ENCODE data around the gene CCDC178.

Gene CCDC178

DNA sequence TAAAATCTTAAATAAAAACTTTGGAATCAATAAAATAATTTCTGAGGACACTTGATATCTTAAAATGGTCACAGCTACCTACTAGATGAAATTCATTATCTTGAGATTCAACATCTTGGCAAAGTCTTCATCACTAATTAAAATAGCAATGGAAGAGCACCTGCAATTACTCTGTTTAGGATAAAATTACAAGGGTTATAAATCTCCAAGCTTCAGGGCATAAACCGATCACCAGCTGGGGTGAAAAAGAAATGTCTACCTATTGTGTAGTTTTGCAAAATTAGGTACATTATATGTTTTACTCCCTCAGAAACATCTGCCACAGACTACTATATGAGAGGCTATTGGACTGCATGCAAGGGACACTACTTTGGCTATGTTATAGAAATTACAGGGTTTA is 327.1 kb downstream of the CCDC178 start:
- no peak for DNase-seq

DNA sequence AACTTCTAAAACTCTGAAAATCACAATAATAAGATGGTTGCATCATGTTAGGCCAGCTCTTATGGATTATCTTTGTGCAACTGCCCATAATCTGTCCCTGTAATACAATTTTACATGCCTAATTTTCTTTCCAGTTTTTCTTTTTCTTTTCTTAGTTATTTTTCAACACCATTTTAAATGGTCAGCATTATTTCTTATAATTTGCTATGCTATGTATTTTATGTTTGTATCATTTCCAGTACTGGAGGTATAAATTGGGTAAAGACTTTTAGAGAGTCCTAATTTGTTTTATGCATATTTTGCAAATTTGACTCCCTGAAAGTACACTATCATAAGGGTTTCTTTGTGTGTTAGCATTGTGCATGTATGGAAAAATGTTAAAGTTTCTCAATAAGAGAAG is 333.0 kb downstream of the CCDC178 start:
- no peak for DNase-seq

DNA sequence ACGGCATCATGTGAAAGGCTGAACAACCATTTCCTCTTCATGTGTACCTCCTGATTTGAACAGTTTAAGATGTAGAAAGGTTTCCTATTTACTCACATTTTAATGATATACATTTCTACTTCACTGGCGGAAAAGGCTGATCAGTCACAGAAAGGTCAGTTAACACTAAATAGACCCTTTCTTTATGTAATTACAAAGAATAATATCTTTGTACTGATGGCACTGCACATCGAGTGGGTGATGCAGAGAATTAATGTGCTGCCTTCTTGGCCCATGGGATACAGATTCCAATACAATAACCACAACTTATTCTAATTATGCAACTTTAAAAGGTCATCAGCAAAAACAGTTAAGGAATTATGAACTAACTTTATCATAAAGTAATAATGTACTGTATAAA is 339.2 kb downstream of the CCDC178 start:
- no peak for DNase-seq

DNA sequence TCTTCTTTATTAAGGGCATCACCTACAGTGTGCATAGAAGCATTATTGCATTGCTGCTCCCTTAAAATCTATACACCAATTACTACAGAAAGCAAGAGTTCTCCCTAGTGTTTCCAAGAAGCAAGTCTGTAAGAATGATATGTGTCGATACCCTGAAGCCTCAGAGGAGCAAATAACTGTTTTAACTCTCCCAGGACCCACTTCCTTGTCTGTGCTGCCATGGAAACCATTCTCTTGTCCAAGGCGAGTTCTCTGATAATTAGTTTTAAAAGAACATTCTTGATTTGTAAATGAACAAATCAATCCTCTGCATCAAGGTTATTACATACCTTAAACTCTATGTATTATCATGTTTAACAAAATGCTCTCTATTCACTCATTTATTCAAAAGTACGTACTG is 340.9 kb downstream of the CCDC178 start:
- DNase-seq = no peak

DNA sequence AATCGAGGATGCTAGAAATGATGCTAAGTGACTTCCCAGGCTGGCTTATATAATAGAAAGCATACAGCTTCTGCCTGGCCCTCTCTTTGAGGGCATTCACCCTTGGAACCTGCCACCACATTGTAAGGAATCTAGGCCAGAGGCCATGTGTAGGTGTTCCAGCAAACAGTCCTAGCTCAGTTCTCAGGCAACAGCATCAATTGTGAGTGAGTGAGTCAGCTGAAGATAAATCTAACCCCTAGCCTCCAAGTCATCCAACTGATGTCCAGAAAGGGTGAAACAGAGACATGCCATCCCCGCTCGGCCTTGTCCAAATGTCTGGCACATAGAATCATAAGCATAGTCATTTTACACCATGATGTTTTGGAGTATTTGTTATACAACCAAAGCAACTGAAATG is 343.4 kb downstream of the CCDC178 start:
- DNase-seq = no peak

DNA sequence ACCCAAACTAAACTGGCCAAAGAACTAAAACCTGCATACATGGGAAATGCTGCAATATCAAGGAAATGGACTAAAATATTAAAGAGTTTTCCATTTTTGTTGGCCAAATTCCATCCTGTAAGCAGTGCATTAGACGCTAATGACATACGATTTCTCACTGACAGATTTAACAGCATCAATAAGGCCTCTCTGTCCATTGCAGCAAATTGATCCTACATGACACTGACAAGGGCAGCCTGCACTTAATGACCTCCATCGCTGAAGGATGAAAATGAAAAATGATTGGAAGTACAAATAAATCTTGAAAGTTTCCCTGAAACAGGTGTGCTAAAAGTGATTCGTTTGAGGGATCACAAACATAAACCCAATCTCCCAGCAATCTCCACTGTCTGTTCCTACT is 350.1 kb downstream of the CCDC178 start:
- DNase-seq = no peak

DNA sequence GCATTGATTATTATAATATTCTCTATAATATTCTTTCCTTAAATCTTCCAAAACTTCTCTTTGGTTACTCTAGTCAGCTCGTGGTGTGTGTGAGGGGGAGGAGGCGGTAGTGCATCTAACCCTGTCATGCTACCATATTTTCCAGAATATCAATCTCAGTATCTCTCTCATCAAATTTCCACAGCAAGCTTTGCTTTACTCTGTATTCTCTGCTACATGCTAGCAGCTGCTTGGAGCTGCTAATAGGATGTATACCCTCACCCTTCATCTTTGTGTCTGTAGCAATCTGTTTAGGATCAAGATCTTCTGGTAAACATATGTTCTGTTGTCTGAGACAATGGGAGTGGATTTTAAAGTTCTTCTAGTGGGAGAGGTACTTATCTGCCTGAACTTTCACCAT is 363.9 kb downstream of the CCDC178 start:
- DNase-seq = no peak

DNA sequence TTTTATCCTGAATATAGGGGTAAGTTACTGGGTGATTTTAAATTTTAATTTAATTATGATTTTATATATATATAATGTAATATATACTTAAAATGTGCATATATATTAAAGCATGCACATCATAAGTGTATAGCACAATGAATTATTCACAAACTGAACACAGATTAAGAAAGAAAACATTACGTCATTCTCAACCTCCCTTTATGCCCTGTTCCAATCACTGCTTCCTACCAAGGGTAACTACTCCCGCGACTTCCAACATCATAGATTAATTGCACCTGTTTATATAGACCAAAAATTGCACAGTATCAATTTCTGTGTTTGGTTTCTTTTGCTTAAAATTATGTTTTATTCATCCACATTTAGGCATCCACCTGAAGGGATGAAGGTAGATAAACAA is 366.4 kb downstream of the CCDC178 start:
- DNase-seq = no peak

DNA sequence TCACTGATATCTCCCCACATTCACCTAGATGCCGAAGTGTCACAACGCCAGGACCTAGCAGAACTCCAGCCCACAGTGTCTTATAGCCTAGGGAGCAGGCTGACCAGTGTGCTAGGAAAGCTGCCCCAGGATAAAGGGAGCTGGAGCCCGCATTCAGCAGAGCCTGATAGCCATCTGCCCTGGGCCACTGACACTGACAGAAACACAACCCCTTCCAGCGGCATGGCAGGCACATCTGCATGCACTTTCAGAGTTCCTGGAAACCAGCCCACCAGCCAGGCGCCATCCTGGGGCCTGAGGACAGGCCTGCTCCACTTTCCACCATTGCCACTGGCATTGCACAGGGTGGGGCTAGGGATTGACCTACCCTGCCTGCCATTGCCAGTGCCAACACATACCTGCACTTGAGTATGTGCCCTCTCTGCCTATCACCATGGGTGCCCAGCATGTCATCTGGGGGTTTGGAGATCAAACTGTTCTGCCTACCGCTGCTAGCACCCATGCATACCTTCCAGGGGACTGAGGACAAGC is 377.6 kb downstream of the CCDC178 start:
- no peak for DNase-seq

DNA sequence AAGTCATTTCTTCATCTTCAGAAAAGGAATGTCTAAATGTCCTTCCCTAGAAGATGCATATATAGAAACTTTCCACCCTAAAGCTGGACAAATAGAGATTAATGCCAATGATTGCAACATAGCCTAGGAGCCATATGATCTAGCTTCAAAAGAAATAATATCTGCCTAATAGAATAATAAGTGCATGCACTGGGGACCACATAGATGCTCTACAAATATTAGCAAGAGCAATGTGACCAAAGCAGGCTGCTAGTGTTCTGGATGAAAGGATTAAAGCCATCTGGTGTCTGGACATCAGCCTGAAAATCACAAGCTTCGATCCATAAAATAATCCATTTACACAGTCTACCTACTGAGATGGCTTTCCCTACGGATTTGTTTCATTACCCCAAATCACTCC is 387.6 kb downstream of the CCDC178 start:
- no peak for DNase-seq

DNA sequence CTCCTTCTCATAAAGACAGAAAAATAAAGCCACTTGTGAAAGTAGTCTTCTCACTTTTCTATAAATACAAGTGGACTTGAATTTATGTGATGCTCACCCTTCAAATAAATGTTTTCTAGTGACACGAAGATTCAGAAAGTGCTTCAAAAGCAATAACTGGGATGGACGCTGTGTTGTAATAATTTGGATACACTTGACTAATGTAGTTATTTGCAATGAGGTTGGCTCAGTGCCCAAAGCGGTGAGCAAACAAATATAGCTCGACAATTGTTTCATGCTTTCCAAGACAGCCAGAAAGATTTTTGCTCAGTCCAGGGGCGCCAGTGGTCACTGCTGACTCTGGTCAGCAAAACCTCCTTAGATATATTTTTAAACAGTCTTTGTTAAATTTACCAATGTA is 389.1 kb downstream of the CCDC178 start:
- DNase-seq = no peak

DNA sequence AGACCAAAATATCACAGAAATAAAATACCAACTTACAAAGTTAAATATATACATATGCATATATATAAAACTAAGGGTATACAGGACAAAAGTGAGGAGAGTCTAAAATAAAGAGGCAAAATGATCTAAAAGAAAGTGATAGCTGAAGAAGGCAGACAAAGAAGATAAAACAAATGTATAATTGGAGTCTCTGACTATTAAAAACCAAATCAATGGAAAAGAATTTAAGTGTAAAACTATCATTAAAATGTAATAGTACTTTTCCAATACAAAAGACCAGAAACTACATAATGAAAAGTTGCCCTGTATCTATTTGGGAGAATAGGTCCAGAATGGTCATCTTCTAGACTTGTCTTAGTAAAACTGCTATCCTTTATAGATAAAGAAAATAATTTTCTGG is 400.3 kb downstream of the CCDC178 start:
- no peak for DNase-seq

DNA sequence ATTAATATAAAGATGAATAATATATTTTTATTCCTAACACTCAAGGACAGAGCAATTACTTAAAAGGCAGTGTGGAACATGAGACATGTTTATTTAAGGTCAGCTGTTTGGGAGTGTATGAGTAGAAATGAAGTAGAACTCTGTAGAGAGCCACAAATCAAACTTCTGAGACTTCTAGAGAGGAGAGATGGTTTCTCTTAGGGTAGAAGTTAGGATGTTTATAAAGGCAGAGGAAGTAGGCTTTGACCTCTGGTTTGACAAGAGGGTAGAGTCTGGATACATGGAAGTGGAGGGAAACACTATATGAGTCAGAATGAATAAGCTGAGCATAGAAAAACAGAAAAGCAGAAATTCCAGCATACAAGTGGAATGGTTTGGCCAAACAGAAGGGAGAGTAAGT is 405.6 kb downstream of the CCDC178 start:
- DNase-seq = no peak

DNA sequence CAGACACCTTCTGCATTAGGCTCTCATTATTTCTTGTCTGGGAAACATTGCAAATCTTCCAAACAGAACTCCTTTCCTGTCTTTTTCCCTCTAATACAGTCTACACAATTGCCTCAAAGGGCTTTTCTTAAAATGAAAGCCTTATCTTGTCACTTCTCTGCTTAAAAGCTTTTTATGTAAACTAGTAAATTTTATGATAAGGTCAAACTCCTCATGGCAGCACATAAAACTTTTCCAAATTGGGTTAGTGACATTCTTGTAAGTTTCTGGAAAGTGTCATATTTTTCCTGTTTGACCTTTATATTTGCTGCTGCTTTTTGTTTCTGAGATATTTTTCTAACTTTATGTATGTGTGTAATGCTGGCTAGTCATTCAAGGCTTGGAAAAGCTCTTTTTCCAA is 406.3 kb downstream of the CCDC178 start:
- no peak for DNase-seq

DNA sequence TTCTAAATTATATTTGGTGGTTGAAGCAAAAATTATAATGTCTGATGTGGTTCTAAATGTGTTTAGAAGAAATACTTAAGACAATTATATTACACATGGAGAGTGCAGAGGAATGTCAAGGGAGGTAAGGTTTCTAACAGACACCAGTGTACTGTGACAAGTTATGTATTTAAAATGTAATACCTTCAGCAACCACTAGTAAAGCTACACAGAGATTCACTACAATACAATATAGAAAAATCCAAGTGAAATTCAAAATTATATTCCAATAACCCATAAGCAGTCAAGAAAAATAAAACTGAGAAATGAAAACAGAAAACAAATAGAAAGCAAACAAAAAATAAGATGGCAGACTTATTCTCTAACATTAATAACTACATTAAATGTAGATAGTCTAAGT is 418.2 kb downstream of the CCDC178 start:
- no peak for DNase-seq

DNA sequence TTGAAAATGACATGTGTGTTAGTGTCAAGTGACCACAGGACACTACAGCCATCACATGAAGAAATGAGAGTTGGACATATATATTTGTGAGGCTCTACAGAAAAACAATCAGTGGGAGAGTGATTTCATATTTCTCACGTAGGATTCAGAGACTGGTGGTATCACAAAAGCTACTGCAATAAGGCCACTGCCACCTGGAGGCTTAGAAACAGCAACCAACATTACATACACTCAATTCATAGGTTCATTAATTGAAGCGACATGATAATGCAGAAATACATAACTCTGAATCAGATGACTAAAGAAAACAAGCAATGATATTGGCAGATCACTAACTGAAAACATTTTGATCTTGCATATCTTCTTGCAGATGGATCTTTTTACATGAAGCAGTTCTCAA is 419.6 kb downstream of the CCDC178 start:
- no peak for DNase-seq

DNA sequence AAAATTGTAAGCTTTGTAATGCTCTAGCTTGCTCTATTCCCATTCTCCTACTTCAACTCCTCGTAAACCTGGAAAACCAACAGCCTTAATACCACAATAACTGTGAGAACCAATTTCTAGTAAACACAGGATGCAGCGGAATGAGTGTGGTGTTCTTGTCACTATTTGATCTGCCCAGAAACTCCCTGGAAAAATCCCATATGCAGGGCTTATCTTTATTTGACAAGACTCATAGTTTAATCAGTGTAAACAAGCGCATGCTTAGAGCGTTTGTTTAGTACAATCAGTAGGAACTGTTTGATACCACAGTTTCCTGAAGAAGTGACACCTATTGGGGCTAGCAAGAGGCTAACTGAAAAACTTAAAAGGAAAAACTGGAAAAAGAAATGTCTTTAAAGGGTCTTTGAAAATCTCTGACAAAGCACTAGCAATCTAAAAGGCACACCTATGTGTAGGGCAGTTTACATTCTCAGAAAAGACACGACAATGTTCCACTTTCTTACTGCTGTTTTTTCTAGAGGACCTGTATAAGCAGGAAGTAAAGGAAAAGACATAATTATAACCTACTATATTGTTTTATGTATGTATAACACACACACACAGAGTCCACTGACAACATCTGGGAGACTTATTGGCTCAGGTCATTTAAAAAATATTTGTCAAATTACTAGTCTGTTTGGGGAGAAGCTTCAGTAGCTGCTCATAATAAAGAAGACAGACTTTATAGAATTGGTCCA is 426.3 kb downstream of the CCDC178 start:
- no peak for DNase-seq

DNA sequence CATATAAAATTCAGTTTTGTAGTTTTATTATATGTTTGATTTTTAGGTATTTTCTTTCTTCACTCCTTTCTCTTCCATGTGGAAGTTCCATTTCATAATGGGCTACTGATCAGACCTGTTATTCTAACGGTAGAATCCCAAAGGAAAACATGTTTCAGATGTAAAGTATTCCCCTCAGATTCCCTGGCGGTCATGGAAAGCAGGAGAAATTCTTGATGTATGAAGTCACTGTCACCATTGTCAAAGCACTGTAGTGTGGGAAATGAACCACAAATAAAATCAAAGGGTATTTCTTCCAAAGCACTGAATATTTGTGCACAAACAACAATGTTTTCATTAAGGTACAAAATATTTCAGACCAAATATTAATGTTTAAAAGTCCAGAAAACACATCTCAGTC is 430.4 kb downstream of the CCDC178 start:
- no peak for DNase-seq

DNA sequence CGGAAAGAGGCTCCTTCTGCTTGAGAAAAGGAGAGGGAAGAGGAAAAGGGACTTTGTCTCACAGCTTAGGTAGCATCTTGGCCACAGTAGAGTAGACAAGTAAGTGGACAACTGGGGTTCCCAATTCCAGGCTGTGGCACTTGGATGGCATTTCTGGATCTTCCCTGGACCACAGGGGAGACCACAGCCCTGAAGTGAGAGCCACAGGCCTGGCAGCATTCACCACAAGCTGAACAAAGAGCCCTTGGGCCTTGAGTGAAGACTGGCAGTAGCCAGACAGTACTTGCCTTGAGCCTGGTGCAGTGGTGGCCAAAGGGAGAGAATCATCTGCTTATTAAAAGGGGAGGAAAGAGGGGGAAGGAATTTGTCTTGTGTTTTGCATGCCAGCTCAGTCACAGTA is 441.6 kb downstream of the CCDC178 start:
- DNase-seq = no peak

DNA sequence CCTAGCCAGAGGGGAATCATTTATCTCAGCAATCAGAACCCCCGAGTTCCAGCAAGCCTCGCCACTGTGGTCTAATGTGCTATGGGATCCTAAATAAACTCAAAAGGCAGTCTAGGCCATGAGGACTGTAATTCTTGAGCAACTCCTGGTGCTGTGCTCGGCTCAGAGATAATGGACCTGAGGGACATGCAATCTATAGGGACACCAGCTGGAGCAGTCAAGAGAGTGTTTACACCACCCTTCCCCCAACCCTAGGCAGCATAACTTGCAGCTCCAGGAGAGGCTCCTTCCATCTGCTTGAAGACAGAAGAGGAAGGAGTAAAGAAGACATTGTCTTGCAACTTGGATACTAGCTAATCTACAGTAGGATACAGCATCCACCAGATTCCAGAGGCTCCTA is 442.2 kb downstream of the CCDC178 start:
- DNase-seq = no peak

DNA sequence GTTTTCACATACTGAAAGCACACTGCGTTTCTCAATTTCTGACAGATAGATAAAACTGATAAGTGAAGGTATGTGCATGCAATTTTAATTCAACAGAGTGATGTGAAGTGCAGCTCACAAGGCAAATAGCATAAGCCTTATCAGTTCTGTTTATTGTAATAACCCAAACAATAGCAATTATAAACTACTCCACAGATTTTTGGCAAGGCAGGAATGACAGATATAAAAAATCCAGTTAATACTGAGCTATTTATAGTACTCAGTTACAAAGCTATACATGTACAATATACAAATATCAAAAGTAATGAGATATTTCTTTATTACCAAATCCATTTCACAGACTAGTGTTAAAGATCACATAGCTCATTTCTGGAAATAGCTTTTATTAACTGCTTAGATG is 456.8 kb downstream of the CCDC178 start:
- no peak for DNase-seq

DNA sequence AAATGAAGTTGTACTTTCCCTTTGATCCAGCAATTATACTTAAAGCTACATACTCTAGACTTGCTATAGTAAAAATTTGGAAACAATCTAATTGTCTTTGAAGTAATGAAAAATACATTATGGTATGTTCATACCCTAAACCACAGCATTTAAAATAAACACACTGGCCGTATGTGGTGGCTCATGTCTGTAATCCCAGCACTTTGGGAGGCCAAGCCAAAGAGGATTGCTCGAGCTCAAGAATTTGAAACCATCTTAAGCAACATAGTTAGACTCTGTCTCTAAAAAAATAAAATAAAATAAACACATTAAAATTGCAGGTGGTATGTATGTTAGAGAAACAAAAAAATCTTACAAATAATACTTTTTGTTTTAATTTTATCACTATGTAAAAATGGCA is 459.6 kb downstream of the CCDC178 start:
- DNase-seq = no peak

DNA sequence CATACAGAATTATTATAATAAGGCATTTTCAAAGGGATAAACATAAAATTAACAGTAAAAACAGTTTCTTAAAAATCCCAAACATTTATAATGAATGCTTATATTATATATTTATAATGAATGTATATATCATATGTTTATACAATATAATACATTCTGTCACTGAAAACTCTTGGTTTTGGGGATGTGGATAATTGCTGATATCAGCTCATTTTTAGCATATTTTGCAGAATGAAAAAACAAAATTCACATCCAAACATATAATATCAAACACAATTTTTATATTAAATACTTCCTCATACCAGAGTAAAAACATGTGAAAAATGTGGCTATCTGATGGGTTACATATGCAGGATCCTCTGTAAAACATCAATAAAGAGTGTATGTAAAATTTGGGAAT is 465.0 kb downstream of the CCDC178 start:
- no peak for DNase-seq

DNA sequence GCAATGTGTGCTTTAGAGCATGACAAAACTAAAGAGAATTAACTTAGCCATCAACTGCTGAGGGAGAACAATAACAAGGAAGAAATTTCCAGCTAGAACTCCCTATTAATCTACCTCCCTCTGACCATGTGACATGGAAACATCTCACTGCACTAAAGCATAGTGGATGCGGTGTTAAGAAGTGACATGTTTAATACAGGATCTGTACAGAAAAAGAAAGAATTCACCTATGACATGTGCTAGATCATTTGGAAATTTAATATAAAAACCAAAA is 465.4 kb downstream of the CCDC178 start:
- DNase-seq = no peak

DNA sequence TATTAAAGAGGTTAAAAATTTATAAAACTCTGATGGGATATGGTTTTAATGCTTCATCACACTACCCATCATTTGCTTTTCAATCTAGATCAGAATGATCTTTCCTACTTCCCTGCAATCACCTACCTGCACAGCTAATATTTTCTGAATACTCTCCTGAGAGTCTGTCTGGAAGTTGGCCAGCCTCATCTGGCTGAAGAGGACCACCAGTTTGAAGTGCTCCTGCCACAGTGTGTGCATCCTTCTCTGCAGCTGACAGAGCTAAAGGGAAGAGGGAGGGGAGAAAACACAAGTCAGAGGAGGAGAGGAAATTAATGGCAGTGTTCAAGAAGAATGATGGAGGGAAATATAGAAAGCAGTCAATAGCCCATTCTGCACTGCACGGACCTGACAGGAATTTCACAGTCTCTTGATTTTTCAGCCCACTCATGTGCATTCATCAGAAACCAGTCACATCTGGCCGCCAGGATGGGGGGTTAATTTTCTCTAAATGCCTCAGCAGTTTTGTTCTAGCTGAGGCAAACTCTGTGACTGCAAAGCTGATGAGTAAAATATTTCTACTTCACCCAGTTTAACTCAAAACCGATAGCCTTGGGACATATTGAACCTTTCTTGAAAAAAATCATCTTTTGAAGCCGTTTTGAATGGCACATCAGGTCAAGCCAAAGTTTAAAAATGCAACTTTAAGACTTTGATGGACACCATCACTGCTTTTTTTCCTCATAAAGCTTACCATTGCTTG is 465.9 kb downstream of the CCDC178 start:
- no peak for DNase-seq

All from stimulated activated CD4-positive, alpha-beta T cell treated with anti-CD3 and anti-CD28 coated beads, Interleukin-2, amount 100 ng/mL, for 24 hours (primary cell).